HG03108 (cell line): ENCODE measurements around the gene PLAAT5.
"Not testable (repeated sequence)": the region's sequence is repeated elsewhere in the genome, so short reads cannot be mapped to it uniquely, and the experiment has no call there.

Source experiments
- ATAC-seq: cut with Tn5 transposase; IDR thresholded peaks from one replicate; pipeline ENCODE4 v1.9.1; 2021; ENCODE audit warnings: moderate library complexity; ENCODE audit not compliant: unreplicated experiment

Gene PLAAT5

DNA sequence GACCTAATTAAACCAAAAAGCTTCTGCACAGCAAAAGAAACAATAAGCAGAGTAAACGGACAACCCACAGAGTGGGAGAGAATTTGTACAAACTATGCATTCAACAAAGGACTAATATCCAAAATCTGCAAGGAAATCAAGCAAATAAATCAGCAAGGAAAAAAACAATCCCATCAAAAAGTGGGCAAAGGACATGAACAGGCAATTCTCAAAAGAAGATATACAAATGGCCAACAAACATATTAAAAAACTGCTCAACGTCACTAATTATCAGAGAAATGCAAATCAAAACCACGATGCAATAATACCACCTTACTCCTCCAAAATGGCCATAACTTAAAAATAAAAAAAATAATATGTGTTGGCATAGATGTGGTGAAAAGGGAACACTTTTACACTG lies 5.2 kb downstream of the PLAAT5 start:
- ATAC-seq: no peak

DNA sequence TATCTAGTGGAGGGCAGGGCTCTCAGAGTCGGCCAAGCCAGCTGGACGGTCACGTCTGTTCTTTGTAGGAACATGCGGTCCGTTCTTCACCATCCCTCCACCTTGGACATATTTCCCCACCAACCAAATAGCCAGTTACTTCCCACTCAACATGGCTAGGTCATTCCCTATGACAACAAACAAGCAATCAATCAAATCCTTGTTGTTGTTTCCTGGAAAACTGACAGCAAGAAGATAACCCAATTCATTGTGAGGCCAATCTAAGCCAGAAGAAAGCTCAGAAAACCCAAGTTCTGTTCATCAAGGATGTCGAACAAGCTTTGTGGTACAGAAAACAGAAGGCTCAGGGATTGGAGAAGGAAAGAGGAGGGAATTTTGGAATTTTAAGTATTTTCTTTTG lies 10.9 kb downstream of the PLAAT5 start:
- ATAC-seq: no peak

GRCh38 chr11:63478896-63479295 lies 12.1 kb downstream of the PLAAT5 start:
- ATAC-seq: no peak

DNA sequence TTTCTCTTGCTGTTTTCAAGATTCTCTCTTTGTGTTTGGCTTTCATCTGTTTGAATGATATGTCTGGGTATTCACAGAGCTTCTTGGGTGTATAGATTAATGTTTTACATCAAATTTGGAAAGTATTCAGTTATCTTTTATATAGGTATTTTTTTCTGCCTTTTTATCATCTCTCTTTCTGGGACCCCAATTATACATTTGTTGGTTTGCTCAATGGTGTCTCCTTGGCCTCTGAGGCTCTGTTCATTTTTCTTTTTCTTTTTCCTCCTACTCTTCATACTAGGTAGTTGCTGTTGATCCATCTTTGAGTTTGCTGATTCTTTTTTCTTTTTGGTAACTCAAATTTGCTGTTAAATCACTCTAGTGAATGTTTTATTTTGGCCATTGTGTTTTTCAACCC lies 14.3 kb downstream of the PLAAT5 start:
- ATAC-seq: no peak

DNA sequence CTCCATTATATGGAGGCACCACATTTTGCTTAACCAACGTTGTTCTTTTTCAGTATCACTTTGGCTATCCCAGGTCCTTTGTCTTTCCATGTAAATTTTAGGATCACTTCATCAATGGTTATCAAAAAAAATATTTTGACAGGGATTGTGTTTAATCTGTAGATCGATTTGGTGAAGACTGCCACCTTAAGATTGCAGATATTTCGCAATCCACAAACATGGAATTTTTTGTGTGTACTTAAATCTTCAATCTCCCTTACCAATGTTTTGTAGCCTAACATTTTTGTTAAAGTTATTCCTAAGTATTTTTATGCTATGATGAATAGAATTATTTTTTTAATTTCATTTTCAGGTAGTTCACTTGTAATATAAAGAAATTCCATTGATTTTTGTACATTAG lies 18.6 kb downstream of the PLAAT5 start:
- no peak for ATAC-seq

DNA sequence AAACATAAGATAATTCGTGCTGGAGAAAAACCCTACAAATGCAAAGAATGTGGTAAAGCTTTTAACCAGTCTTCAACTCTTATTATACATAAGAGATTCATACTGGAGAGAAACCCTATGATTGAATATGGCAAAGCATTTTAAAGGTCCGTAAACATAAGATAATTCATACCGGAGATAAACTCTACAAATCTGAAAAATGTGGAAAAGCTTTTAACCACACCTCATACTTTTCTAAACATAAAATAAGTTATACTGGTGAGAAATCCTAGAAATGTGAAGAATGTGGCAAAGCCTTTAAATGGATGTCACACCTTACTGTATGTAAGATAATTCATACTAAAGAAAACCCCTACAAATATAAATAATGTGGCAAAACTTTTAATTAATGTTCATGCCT lies 20.7 kb downstream of the PLAAT5 start:
- no peak for ATAC-seq

GRCh38 chr11:63462137-63462536 lies 28.8 kb downstream of the PLAAT5 start:
- no peak for ATAC-seq

- no peak for ATAC-seq
These were observed 31.4 kb downstream of the PLAAT5 start for GRCh38 chr11:63459586-63459985.

GRCh38 chr11:63448646-63449045 lies 42.3 kb downstream of the PLAAT5 start:
- no peak for ATAC-seq

DNA sequence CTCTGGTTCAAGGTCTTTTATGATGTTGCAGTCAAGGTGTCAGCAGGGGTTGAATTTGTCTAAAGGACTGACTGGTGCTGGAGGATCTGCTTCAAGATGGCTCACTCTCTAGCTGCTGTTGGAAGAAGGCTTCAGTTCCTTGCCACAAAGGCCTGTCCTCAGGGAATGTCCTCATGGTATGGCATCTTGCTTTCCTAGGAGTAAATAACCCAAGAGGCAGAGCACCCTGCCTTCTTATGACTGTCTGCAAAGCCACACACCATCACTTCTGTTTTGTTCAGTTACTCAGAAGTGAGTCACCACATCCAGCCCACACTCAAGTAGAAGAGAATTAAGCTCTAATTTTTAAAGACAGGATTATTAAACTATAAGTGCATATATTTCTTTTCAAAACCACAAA lies 45.2 kb downstream of the PLAAT5 start:
- no peak for ATAC-seq

DNA sequence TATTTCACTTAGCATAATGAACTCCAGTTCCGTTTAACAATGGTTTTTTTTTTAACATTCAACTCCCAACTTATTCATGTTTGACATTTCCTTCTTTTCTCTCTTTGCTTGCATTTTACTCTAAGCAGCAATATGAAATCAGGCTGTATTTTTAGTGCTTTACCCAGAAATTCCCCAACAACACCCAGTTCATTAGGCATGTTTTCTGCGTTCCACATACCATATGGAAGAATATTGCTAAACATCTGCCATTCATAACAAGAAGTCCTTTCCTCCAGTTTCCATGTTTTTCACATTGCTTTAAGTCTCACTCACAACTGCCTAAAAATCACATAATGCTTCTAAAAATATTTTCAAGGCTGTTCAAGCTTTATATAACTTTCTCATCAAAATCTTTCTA lies 45.8 kb downstream of the PLAAT5 start:
- ATAC-seq: no peak

- ATAC-seq: no peak
These were observed 46.8 kb downstream of the PLAAT5 start for GRCh38 chr11:63444160-63444559.

DNA sequence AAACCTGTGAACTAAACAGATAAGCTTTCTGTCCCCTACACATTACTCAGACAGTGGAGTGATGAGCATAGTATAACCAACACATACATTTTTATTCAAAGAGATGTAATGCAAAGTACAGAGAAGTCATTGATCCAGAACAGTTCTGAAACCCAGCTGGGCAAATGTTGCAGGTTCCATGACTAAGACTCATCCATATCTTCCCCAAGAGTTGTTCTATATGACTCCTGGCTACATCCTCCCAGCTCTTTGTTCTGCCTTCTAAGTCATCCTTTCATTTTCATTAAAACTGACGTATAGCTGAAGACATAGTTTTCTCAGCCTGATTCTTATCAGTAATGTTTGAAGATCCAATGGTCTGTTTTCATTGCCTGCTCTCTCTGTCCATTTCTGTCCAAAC lies 47.3 kb downstream of the PLAAT5 start:
- no peak for ATAC-seq

DNA sequence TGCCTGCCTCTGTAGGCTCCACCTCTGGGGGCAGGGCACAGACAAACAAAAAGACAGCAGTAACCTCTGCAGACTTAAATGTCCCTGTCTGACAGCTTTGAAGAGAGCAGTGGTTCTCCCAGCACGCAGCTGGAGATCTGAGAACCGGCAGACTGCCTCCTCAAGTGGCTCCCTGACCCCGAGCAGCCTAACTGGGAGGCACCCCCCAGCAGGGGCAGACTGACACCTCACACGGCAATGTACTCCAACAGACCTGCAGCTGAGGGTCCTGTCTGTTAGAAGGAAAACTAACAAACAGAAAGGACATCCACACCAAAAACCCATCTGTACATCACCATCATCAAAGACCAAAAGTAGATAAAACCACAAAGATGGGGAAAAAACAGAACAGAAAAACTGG lies 55.1 kb downstream of the PLAAT5 start:
- not testable (repeated sequence) for ATAC-seq

GRCh38 chr11:63435351-63435750 lies 55.6 kb downstream of the PLAAT5 start:
- ATAC-seq: not testable (repeated sequence)

DNA sequence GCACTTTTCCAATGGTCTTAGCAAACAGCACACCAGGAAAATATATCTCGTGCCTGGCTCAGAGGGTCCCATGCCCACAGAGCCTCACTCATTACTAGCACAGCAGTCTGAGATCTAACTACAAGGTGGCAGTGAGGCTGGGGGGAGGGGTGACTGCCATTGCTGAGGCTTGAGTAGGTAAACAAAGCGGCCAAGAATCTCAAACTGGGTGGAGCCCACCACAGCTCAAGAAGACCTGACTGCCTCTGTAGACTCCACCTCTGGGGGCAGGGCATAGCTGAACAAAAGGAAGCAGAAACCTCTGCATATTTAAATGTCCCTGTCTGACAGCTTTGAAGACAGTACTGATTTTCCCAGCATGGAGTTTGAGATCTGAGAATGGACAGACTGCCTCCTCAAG lies 60.2 kb downstream of the PLAAT5 start:
- ATAC-seq: not testable (repeated sequence)

DNA sequence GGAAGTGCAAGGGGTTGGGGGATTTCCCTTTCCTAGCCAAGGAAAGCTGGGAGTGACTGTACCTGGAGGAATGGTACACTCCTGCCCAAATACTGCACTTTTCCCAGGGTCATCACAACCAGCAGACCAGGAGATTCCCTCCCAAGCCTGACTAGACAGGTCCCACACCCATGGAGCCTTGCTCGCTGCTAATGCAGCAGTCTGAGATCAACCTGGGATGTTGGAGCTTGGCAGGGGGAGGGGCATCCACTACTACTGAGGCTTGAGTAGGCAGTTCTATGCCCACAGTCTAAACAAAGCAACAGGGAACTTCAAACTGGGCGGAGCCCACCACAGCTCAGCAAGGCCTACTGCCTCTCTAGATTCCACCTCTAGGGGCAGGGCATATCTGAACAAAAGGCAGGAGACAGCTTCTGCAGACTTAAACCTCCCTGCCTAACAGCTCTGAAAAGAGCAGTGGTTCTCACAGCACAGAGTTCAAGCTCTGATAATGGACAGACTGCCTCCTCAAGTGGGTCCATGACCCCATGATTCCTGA lies 62.9 kb downstream of the PLAAT5 start:
- ATAC-seq: no peak

GRCh38 chr11:63417174-63417852 lies 73.7 kb downstream of the PLAAT5 start:
- ATAC-seq: no peak
